ENCODE results near the gene KRT75. TPM values are rescaled to one million over a fixed set of nuclear protein-coding genes. Genes with fewer than 3 reads are reported as not detected.

The KRT75 gene
- total RNA-seq, 1 experiment from 2014 or later = not detected

- Mint-ChIP-seq H3K9me3 (ENCODE audit: unreplicated experiment) (no peaks in the 10 kb centered on the region), H3K4me1 (ENCODE audit: insufficient read depth, unreplicated experiment) (peaks cover 45% of the 10 kb centered on the region), H3K27me3 (ENCODE audit: insufficient read depth, unreplicated experiment) (peaks cover 6% of the 10 kb centered on the region), H3K36me3 (ENCODE audit: insufficient read depth, unreplicated experiment) (no peaks in the 10 kb centered on the region), H3K27ac (ENCODE audit: low read depth, unreplicated experiment) (peak overlapping the region; percentile 33), H3K4me3 (ENCODE audit: unreplicated experiment) (no peak overlapping the region)
- no peak for TF ChIP-seq CTCF (IDR thresholded peaks at IDR 0.05; ENCODE audit: unreplicated experiment)
- intact Hi-C loops (cut with micrococcal nuclease) = no loop called here
- BruUV-seq (replicated peaks) = no TSS peak
- ChIA-PET POLR2A (no interaction called here), CTCF (no interaction called here)
- DNase-seq (ENCODE audit: unreplicated experiment) = no peak
Measured at GRCh38 chr12:52437508-52437907, 3.3 kb upstream of the KRT75 start.

GRCh38 chr12:52436828-52437474 is 2.8 kb upstream of the KRT75 start:
- Mint-ChIP-seq H3K27me3 (ENCODE audit: insufficient read depth, unreplicated experiment) (peaks cover 10% of the 10 kb centered on the region), H3K4me1 (ENCODE audit: insufficient read depth, unreplicated experiment) (peaks cover 40% of the 10 kb centered on the region), H3K9me3 (ENCODE audit: unreplicated experiment) (no peaks in the 10 kb centered on the region), H3K4me3 (ENCODE audit: unreplicated experiment) (no peak overlapping the region), H3K36me3 (ENCODE audit: insufficient read depth, unreplicated experiment) (no peaks in the 10 kb centered on the region), H3K27ac (ENCODE audit: low read depth, unreplicated experiment) (peak overlapping the region; percentile 33)
- ChIA-PET POLR2A (no interaction called here), CTCF (interaction anchor here (1.0 kb wide), 1 partner anchor 63 kb away, joined by 4 read pairs; no protein-coding TSS in a partner anchor)
- BruUV-seq (replicated peaks) = no TSS peak
- TF ChIP-seq CTCF (IDR thresholded peaks at IDR 0.05; ENCODE audit: unreplicated experiment) = no peak
- DNase-seq (ENCODE audit: unreplicated experiment) = no peak
- intact Hi-C loops (cut with micrococcal nuclease) = no loop called here

GRCh38 chr12:52436000-52436827 is 2.0 kb upstream of the KRT75 start:
- peaks cover 18% of the 10 kb centered on the region for H3K27me3 Mint-ChIP-seq (ENCODE audit: insufficient read depth, unreplicated experiment)
- CTCF ChIA-PET = interaction anchor here (0.6 to 1.0 kb wide), 3 partner anchors 63 to 497 kb away, joined by 3 to 4 read pairs (median 4); no protein-coding TSS in a partner anchor
- H3K27ac Mint-ChIP-seq (ENCODE audit: low read depth, unreplicated experiment) = no peak overlapping the region

More at GRCh38 chr12:52436000-52436827, 2.0 kb upstream of the KRT75 start:
- POLR2A ChIA-PET = interaction anchor here (1.0 kb wide), 1 partner anchor 59 kb away, joined by 5 read pairs; no protein-coding TSS in a partner anchor
- no peak overlapping the region for H3K4me3 Mint-ChIP-seq (ENCODE audit: unreplicated experiment)
- intact Hi-C loops (cut with micrococcal nuclease) = no loop called here
- no peak for TF ChIP-seq CTCF (IDR thresholded peaks at IDR 0.05; ENCODE audit: unreplicated experiment)
- BruUV-seq (replicated peaks) = no TSS peak
- H3K4me1 Mint-ChIP-seq (ENCODE audit: insufficient read depth, unreplicated experiment) = peaks cover 32% of the 10 kb centered on the region
- H3K9me3 Mint-ChIP-seq (ENCODE audit: unreplicated experiment) = no peaks in the 10 kb centered on the region
- H3K36me3 Mint-ChIP-seq (ENCODE audit: insufficient read depth, unreplicated experiment) = no peaks in the 10 kb centered on the region
- DNase-seq (ENCODE audit: unreplicated experiment) = peak; percentile 83

All from MCF 10A (cell line).